Stimulated activated CD8-positive, alpha-beta memory T cell treated with anti-CD3 and anti-CD28 coated beads, Interleukin-2, amount 100 ng/mL, for 1 hour (primary cell): ENCODE measurements around the gene PPP1R1B.

ENCODE experiments used
- DNase-seq, 2 donors: peaks; one replicate each; pipeline ENCODE4 v3.0.0-alpha.2; 2020; ENCODE audit warnings: low read depth in 2 of 2

PPP1R1B gene

DNA sequence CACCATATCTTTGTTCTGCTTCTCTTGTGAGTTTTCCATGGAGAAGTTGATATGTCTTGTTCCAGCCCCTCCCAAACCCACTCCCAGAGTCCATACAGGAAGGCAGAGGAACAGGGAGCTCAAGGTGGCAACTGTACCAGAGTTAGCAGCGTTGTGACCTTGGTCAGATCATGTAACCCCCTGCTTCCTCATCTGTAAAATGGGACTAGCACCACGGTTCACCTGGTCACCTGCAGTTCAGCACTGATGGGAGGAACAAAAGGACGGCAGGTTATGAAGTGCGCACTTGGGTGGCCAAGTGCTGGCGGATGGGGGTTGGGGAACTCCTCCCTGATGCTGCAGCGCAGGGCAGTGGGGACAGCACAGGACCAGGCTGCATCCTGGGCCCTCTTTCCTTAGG, 11.3 kb upstream of the PPP1R1B start:
- DNase-seq = no peak

DNA sequence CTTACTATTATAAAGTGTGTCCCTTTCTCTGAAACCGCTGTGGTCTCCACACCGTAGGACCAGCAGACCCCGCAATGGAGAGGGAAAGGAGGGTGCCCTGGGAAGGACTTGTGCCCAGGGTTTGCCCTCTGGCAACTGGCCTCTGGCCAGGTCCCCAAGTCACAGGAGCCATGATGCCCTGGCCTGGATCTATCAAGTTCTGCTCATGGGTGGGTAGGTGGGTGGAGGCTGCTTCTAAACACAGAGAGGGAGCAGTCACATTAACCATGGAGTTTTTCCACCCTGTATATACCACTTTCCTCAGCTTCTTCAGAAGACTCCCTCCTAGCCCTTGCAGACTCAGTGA, 9.7 kb upstream of the PPP1R1B start:
- no peak for DNase-seq

DNA sequence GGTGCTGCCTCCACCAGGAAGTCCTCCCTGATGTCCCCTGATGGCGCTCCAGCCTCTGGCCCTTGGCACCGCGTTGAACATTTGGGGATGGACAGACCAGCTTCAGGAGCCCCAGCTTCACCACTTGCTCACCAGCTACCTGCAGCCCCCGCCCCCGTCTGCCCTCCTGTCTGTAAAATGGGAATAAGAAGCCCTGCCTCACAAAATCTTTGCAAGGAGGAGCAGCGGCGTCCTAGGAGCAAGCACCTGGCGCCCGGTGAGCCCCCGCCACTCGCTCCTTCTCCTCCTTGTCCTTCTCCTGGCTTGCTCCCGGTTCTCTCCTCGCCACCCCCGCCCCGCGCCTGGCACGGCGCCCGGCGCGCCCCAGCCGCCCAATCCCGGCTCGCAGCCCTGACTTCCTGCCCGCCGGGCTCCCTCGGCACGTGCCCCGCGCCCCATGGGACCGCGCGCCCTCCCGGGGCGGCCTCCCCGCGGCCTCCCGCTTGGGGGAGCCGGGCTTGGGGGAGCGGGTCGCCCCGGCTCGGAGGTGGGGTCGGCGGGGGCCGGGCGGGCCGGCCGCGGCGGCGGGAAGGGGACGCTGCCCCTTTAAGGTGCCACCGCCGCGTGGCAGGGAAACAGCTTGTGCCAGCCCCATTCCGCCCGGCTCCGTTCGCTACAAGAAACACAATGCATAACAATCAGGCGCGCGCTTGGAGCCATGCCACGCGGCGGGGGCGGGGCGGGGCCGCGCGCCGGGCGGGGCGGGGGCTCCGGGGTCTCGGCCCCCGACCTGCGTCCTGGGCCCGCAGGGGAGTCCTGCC, 9.1 kb upstream of the PPP1R1B start:
- DNase-seq = peak in 1 of 2 donors; percentile 24

DNA sequence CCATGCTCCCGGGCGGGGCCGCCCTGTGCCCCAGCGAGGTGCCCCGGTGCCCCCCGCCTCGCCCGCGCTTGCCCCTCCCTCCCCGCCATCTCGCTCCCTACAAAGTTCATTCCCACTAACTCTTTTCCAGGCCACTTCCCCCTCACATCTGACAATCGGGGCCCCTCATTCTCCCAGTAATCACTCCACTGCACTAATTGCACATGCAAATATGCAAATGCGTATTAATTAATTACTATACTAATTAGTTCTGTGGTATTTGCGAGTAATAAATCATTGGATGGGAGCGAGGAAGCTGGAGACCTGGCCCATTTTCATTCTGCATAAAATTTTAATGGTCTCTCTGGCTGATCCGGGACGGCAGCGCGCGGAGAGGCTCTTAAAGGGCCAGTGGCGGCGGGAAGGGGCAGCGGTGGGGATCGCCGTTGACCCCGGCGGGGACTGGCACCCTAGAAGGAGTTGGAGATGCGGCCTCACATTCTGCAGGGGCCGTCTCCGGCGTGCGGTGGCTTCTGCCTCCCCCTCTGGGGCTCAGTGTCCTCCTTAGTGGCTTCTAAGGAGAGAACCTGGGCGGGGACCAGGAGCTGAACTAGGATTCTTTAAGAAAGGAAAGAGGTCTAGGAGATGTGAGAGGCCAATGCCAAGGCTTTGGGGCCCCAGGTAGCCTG, 8.4 kb upstream of the PPP1R1B start:
- DNase-seq = no peak

DNA sequence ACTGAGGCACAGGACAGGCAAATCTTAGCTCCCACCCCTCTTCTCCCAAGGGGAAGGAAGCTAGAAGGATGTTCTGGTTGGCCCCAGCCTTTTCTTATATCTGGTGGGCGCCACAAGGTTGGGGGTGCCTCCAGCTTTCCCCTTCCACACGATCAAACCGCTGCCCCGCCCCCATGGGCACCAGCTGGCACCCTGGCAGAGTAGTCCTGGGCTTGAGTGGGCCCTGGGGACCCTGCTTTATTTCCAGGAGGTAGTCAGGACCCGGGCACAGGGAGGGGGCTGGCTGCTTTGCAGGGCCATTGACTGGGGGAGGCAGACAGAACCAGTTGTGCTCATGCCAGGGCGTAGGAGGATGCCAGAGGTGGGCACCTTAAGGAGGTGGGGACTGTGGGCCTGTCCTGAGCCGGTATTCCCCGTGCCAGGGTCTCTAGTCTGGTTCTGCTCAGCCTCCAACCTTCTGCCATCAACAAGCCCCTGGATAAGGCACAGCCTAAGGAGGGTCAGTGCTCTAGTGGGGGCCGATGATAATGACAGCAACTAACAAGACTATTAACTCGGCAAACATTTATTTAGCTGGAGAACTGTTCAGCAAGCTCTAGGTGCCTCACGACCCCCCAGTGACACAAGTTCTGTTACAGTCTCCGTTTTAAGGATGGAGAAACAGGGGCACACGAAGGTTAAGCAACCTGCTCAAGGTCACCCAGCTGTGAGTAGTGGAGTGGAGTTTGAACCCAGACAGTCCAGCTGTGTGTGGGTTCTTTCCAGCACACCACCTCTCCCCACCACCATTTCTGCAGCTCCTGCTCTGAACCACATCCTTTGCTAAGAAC, 7.6 kb upstream of the PPP1R1B start:
- DNase-seq = no peak

DNA sequence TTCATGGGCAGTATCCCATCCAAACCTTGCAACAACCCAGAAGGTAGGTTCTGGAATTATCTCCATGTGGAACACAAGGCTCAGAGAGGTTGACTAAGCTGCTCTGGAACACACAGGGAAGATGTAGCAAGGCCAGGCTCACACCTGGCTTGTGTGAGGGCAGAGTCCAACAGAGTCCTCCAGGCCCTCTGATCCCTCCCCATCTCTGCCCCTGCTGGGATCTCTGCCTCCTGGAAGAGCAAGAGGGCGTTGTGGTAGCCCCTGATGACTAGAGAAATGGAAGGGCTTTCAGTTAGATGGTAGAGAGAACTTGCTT, 7.0 kb upstream of the PPP1R1B start:
- no peak for DNase-seq

DNA sequence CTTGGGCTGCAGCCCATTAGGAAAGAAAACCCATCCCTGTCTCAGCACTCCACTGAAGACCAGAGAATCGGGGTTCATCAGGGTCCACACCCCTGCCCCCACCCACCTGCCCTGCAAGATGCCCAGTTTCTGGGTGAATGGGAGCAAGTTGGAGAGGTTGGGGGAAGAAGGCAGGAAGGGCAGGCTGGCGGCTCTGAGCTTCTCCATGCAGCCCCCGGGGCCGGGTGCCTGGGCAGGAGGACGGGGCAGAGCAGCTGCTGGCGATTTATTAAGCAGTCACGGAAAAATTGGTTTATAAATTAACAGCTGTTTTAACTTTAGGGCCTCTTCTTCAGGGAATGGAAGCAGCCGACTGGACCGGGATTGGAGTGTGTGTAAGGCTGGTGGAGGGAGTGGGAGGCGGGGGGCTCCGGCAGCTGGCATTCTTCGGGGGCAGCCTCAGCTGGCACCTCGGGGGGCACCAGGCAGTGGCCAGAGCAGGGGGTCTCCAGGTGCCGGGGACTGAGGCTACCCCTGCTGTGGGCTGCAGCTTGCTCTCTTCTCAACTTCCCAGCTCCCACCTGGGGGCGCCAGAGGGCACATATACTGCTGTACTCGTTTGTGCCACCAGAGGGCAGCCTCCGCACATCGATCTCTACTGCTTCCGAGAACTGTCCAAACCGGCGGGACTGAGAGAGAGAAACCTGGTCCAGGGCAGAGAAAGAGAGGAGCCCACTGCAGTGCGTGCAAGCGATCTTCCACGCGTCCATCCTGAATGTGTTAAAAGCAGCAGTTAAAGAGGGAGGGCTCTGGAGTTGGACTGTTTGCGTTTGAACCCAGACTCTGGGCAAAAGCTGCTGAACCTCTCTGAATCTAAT, 5.0 kb upstream of the PPP1R1B start:
- peak; percentile 82 to 83 for DNase-seq

DNA sequence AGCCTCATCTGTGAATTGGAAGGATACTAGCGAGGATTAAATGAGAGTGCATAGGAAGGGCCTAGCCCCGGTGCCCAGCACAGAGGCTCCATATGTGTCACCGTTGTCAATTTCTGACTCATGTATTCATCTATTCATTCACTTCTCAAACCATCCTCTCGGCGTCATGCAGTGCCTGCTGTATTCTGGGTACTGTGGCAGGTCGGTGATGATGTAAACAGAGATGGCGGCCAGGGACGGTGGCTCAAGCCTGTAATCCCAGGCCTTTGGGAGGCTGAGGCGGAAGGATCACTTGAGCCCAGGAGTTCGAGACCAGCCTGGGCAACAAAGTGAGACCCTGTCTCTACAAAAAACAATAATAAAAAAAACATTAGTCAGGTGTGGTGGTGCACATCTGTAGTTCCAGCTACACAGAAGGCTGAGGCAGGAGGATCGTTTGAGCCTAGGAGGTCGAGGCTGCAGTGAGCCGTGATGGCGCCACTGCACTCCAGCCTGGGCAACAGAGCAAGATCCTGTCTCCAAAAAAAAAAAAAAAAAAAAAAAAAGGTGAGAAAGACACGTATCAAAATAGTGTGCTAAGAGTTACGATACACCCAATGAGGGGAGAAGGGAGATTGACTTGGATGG, 4.3 kb upstream of the PPP1R1B start:
- DNase-seq = no peak

GRCh38 chr17:39623356-39623950, 3.3 kb upstream of the PPP1R1B start:
- DNase-seq = peak; percentile 74

DNA sequence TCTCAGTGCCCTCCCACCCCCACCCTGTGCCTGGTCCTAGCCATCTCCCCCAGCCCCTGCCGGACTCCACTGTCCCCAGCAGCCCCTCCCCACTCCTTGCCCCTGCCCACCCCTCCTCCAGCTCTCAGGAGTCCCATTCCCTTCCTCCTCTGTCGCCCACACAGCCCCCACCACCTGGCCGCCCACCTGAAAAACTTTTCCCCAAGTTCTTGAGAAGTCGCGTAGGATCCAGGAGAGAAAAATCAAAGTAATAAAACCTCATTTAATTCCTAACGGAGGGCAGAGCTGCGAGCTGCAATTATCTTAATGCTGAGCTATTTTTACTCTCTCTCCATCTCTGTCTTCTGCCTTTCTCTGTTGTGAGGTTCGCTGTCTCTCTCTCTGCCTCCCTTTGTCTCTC, 2.4 kb upstream of the PPP1R1B start:
- no peak for DNase-seq

DNA sequence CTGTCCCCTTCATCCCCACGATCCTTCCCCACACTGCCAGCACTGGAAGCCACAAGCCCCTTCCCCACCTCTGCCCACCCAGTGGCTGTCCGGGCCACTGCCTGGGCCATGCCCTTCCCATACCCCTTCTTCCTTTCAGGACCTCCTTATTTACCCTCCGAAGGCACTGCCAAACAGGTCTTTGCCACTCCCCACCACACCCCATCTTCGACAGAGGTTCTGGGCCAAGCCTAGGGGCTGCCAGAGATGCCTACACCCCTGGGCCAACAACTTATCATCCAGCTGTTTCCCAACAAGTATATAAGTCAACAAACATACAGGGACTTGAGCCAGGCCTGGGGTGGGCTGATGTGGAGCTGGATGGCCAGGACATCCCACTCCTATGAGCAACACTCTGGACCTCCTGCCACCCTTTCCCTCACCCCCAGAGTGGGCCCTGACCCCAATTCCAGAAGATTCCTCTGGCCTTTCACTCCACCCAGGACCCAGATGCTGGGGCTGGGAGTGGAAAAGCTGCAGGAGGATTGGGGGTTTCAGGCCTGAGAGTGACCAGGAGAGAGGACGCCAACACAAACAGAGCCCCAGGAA, 1.5 kb upstream of the PPP1R1B start:
- no peak for DNase-seq

- DNase-seq = no peak
Observed at GRCh38 chr17:39627047-39627711, 427 bp downstream of the PPP1R1B start.

DNA sequence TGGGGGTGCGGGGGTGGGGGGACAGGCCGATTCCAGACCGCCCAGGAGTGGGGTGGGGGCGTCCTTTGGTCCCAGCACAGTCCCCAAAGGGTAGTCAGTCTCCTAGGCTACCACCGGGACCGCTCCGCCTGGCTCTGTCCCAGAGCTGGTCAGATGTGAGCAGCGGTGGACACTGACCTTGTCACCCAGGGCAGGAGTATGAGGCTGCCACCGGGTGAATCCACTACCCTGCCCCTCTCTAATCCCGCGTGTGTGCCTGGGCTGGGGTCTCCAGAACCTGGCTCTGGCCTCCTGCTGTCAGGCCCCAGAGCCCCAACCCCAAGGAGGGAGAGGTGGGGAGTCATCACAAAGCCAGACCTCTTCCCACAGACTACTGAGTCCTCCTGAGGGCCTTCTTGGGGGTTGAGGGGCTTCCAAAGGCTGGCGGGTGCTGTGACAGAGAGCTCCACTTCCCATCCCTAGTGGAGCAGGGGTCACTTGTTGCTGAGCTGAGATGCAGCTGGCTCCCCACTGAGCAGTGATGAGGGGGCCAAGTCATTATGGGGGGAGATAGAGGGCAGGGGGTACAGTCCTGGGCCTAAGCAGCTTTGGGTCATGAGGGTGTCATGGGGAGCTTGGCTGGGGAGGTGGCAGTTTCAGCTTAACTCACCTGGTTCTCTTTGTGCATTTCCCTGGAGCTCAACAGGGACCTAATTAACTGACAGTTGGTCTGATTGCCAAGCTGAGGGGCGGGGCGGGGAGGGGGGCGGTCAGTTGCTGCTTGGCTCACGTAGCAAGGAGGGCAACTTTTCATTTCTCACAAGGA, 1.2 kb downstream of the PPP1R1B start:
- DNase-seq = no peak

DNA sequence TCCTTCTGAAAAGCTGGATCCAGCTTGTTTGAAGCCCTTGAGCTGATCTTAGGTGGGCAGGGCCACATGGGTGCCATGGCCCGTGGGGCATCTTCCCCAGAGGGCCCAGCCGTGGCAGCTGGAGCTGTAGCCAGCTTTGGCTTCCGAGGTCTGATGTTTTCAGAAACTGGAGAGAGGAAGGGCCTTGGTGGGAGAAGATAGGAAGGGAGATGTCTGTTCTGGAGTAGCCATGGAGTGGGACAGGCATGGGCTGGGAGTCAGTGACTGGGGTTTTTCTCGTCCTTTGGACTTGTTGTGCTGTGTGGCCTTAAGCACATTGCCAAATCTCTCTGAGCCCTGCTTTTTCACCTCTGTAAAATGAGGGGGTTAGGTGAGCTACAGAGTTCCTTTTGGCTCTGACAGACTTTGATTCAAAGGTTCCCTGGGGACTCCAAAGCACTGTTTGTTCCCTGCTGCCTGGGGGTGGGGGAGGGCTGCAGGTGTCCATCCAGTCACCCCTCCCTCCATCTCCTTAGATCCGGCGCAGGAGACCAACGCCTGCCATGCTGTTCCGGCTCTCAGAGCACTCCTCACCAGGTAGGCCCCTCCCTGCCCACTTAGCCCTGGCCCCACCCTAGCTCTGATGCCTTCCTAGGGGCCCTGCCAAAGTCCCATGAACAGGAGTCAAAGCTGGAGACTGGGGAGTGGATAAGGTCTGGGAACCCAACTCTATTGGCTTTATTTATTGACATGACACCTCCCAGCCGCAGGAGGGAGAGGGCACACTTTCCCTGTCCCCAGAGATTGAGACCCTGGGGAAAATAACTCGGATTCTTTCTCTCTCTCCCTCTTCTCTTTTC, 2.1 kb downstream of the PPP1R1B start:
- no peak for DNase-seq

GRCh38 chr17:39629494-39629880, 2.7 kb downstream of the PPP1R1B start:
- DNase-seq = no peak

- DNase-seq = no peak
Observed at GRCh38 chr17:39629898-39630297, 3.1 kb downstream of the PPP1R1B start.

GRCh38 chr17:39631403-39631802, 4.7 kb downstream of the PPP1R1B start:
- DNase-seq = no peak
